HG03565 (cell line): ENCODE results near the gene GDPD5.
A peak's percentile ranks its signal among the peaks of the same experiment; 100 is the strongest.

ENCODE experiments used
- ATAC-seq: cut with Tn5 transposase; IDR thresholded peaks from one replicate; pipeline ENCODE4 v1.9.1; 2021; ENCODE audit warnings: mild to moderate bottlenecking, moderate library complexity; ENCODE audit not compliant: unreplicated experiment

The GDPD5 gene

DNA sequence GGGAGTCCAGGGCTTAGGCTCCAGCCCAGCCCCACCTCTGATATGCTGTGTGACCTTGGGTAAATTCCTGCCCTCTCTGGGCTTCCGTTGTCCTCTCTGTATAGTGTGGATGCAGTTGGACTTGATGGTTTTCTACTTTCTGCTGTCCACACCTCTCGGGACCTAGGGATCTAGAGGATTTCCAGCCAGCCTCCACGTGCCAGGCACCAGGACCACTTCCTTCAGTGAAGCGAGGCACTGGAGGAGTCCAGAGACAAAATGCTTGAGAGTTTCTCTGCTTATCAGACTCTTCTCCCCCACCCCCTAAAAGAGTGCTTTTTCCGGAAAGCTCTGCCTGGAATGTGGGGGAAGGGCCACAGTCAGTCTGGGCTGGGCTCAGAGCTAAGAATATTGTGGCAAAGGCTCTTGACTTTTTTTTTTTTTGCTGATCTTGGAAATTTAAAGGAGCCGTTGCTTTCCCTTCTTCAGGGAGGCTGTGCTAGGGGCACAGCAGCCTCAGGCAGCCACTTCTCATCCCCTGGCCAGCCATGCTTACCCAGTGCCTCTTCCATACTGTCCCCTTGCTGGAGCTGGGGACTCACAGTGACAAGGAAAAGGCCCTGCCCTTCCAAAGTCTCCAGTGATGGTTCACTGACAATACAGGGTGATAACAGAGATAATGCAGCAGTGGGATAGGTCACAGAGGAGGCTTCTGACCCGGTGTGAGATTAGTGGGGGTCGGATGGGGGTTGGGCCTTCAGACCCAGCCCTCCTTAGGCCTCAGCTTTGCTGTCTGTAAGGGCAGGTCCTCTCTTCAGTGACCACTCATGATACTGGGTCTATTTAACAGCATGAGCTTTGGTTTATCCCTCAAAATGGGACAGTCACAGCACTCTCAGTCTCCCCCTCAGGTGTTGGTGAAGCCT is 33.5 kb upstream of the GDPD5 start:
- ATAC-seq, result no peak

DNA sequence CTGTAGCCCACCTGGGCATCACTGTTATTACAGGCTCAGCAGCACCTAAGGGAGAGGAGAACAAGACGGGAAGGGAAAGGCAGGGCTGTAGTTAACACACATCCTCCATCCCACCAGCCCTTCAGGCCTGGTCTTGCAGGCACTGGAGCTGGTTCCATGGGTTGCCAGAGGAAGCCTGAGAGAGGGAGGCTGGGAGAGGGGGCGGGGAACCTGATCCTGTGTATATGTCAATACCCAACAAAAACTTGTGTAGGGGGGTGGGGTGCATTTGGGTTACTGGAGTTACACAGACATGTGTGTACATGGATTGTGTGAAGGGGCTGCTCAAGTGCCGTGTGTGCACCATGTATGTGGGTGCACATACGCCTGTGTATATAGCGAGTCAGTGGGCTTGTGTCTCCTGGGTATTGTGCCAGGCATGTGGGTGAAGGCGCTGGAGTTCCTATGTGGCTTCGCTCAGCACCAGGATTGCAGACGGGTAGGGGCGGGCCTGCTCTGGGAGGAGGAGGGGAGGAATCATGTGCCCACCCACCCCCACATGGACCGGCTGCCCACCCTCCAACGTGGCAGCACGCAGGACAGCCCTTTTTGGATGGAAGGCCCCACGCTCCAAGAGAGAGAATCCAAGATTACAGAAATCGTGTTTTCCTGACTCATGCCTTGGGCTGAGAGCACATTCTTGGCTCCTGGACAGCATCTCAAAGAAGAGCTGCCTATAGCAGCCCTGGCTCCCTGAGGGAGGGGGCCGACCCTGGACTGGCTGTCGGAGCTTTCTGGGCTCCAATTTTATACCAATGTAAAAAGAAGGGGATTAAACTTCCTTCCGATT is 32.1 kb upstream of the GDPD5 start:
- ATAC-seq, result no peak

DNA sequence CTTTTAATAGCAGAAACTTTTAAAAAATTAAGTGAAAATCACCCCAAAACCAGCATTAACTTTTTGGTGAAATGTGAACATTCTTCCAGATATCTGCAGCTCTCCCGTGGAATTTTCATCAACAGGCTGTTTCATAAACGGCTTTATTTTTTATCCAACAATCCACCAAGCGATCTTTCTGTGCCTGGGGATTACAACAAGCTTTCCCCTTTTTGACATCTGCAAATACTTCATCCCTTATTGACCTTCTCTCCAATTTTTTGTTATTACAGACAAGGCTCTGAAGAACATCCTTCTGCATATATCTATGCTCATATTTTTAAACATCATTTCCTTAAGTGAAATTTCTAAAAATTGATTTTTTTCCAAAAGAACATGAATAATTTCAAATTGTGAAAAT is 30.5 kb upstream of the GDPD5 start:
- no peak for ATAC-seq

DNA sequence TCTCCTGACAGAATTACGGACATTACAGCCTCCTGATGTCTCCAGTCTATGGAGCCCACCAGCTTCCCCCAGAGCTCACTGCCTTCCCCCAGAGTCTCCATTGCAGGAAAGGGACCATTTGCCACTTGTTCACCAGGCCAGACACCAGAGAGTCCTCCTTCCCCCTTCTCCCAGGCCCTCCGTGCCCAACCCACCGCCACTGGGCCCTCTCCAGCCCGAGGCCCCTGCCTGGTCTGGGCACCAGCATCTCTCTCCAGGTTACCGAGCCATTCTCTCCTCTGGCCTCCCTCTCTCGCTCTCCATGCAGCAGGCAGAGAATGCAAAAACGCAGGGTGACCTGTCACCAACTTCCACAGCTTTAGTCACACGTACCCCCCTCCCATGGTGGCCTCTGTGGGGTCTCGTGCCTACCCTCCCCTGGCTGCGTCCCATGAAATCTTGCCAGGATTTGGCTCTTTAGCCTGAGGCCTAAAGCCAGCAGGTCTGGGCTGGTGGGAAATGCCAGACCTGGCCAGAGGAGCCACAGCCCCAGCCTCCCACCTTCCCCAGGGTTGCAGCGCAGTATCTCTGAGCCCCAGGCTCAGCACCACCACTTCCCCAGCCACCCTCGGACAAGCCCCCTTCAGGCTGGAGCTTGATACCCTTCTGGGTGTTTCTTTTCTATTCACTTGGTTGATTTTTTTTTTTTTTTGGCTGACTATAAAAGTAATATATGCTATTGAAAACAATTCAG is 29.5 kb upstream of the GDPD5 start:
- no peak for ATAC-seq

DNA sequence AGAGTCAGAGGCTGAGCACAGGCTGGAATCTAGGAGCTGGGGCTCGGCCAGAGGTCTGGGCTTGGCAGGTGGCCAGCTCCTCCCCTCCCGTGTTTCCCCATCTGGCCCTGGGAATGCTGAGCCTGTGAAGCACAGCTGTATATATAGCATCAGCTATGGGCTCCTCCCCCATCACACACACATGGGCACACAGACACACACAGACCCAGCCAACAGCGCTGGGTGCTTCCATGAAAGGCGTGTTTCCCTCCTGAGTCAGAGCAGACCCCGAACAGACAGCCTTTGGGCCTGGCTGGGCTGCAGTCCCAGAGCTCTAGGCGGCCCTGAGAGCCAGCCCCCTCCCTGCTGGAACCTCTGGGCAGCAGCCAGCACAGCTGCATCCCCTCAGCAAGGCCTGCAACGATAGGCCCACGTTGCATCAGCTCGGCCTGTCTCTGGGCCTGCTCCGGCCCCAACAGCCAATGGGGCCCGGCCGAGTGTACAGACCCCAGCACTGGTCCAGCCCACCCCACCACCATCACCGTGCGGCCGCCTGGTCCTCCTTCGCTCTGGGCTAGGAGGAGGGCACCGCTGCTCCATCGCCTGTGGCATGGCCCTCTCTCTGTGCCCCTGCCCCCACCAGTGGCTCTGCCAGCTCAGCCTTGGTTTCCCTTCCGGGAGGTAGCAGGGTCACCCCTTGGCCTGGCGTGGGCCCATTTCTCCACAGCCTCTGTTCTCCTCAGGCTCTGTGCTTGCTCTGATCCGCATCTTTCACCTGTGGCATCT is 28.7 kb upstream of the GDPD5 start:
- no peak for ATAC-seq

DNA sequence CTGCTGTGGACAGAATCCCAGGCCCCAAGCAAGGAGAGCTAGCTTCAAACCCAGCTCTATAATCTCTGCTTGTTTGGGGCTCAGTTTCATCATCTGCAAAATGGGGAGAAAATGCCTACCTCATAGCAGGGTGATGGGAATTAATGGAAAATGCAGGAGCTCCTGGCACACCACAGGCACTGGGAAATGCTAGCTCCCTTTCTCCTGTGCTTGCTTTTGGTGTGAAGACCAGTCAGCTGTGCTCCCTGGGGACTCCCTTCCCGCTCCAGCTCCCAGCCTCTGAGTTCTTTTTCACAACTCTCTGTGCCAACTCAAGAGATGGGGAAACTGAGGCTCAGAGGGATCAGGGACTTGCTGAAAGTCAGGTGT is 28.1 kb upstream of the GDPD5 start:
- no peak for ATAC-seq

DNA sequence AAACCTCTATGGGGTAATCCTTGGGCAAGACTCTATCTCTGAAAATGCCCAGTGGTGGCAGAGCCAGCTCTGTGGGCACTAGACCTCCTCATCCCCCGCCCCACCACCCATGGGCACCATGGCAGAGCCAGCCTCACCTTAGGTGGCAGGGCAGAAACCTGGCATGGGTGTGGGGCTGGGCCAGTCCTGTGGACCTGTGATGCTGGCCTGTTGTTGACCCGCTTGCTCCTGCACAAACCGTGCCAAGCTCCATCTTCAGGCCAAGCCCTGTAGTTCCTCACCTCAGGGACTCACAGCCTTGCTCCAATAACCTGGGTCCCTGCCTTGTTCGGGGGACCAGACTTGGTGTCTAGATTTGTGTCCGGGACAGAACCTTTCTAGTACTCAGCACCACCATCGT is 27.4 kb upstream of the GDPD5 start:
- no peak for ATAC-seq

DNA sequence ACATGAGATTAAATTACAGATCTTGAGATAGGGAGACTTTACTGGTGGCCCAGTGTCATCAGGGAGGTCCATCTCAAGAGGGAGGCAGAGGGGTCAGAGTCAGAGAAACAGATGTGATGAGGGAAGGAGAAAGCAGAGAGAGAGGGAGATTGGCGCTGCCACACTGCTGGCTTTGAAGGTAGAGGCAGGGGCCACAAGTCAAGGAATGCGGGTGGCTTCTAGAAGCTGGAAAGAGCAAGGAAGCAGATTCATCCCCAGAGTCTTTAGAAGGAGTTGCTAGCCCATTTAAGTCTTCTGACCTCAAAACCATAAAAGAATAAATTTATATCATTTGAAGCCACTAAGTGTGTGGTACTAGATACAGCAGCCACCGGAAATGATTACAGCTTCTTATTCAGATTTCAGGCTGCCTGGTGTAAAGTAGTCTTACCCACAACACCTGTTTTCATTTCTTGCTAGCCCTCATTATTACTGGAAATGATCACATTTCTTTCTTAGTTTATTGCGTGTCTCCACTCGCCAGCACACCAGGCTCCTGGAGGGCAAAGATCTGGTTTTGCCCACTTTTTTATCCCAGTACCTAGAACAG is 23.7 kb upstream of the GDPD5 start:
- ATAC-seq, result no peak

DNA sequence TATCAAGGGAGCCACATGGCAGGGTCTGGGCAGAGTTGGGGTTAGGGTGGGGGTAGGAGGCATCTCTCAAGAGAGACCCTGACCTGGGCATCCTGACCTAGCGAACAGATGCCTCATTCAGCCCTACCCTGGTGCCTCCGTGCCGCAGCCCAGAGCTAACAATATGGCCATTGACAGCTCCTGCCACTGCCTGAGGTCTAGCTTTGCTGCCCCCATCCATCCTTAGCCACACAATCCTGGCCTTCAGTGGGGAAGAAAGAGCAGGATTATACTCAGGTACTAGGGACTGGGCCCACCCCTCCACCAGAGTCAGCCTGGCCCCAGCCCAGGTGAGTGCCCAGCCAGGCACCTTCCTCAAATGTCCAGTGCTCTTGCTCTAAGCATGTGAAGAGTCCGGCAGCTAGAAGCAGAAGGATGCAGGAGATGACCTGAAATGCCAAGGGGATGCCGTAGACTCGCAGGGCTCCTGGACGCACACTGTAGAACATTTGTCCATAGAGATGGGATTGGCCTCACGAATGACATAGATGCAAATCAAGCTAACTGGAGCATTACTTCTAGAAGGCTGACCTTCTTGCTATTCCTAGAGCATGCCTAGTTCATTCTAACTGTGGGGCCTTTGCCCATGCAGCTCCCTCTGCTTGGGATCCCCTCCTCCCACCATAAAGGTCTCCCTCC is 23.0 kb upstream of the GDPD5 start:
- no peak for ATAC-seq

DNA sequence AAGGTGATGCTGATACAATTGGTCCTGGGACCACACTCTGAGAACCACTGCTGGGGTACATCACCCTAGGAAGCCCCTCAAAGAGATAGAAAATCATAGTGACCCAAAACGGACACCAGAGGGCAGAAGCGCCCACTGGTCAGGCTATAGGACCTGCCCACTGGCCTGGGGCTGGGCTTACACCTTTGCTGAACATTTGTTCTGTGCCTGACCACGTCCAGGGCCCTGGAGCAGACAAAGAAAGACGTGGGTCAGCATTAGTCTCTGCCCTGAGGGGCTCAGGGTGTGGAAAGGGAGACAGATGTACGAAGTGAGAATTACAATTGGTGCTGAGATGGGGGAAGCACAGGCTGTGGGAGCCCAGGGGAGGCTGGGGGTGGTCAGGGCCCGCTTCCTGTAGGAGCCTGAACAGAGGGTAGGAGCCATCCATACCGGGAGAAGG is 21.9 kb upstream of the GDPD5 start:
- no peak for ATAC-seq

DNA sequence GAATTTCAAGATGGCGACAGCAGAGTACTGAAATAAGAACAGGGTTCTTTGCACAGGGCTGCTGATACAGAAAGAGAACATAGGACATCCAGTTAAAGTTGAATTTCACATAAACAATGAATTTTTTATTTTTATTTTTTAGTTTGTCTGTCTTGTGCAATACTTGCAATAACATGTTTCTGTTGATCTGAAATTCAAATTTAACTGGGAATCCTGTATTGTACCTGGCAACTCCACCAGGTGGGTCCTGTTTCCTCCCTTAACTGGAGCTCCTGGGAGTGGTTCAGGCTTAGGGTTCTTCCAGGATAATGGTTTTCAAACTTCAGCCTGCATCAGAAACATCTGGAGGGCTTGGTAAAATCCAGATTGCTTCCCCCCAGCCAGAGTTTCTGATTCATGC is 21.4 kb upstream of the GDPD5 start:
- ATAC-seq, result no peak

DNA sequence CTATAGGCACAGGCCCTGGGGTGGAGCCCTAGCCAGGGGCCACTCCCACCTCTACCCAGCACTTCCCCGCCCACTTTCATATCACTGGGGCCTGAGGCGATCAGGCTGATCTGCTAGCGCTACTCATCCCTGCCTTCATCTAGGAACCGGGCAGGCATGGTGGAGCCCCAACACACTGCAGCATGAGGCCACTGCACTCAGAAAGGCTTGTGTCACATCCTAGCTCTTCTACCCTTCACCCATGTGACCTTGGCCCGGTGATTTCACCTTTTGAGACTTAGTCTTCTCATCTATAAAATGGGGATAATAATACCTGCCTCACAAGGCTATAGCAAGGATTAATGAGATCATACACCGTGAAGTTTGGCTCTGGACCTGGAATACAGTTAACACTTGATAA is 18.1 kb upstream of the GDPD5 start:
- no peak for ATAC-seq

DNA sequence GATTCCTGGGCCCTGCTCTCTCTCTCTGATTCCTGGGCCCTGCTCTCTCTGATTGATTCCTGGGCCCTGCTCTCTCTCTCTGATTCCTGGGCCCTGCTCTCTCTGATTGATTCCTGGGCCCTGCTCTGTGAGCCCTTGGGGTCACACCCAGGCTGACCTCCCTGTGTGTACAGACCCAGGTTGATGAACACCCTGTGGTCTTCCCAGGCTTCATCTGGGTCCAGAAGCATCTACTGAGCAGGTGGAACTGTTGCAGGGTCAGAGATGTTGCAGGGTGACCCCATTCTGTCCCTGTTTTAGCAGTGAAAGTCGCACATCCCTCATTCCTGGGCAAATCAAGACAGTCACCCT is 16.3 kb upstream of the GDPD5 start:
- no peak for ATAC-seq

DNA sequence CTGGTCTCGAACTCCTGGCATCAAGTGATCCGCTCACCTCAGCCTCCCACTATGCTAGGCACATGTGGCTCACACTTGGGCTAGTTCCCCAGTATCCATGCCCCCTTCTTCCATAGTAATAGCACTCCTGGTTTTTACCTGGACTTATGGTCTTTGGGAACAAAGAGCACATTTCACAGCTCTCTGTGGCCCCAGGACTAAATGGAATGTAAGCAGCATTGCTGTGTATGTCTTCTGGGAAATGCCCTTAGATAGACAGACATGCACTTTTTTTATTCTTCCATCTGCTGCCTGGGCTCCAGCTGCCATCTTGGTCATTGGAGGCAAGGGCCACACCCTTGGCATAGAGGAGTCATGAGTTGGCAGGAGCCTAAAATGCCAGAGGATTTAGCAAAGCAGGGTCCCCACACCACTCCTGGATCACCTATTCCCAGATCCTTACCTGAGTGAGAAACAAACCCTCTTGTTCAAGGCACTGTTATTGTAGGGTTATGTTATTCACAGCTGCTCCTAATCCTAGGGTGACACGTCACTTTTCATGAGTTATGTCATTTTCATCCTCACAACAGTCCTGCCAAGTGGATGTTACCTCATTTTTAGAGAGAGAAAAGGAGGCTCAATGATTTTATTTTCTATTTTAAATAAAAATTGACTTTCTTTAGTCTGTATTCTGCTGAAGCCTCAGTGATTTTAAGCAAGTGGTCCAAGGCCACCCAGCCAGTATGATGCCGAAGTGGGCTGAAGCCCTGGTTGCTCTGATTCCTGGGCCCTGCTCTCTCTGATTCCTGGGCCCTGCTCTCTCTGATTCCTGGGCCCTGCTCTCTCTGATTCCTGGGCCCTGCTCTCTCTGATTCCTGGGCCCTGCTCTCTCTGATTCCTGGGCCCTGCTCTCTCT is 15.7 kb upstream of the GDPD5 start:
- no peak for ATAC-seq

DNA sequence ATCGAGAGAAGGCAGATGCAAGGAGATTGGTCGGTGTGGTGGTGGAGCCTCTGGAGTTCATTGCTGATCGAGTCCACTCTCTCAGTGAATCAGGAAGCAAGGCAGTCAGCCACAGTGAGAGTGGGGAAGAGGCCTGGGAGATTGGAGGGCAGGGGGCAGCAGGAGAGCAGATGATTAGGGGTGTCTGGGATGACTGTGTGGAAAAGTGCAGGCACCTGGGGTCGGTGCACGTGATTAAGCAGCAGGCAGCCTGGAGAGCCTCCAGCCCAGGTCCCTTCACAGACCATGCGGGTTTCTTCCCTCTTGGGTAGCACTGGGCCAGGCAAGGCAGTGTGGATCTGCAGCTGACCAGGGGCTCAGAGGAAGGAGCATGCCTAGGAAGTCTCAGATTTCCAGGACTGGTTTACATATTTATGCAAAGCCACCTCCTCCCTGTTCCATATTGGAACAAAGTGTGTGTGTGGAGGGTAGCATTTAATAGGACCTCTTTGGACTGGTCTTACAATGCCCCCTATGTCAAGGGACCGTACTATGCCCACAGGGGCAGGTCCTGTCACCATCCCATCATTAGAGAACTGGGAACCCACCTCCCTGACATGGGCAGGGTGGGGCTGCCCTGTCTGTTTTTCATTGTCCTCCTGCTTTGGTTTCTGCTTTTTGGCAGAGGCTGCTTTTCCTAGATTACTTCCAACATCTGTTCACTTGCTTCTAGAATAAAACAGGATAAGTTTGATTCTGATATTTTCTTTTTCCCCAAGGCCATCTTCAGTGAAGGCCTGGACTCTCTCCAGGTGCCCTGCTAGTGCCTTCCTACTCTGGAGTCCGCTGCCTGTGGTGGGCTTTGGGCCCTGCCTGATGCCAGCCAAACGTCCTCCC is 14.0 kb upstream of the GDPD5 start:
- ATAC-seq, result no peak

DNA sequence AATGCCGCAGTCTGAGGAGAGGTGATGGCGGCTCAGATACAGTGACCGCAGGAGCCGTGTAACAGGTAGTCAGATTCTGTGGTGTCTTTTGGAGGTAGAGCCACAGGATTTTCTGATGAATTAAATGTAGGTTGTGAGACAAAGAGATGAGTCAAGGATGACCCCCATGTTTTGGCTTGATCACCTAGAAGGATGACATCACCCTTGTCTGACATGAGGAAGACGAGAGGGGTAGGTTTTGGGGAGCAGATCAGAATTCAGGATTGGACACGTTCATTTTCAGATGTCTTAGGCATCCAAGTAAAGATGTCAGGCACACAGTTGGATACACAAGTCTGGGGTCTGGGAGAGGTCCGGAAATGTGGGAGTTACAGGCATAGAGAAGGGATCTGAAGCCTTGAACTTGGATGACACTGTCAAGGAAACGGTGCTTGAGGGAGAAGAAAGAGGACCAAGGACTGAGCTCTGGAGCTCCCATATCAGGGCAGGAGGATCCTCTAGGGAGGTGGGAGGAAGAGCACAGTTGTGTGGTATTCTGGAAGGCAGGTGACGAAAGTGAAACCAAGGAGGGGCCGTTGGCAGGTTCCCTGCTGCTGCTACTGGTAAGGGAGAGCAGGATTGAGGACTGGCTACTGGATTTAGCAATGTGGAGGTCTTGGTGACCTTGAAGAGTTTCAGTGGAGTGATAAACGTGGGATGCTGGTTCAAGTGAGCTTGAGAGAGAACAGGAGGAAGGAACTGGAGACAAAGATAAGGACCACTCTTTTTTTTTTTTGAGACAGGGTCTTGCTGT is 12.6 kb upstream of the GDPD5 start:
- ATAC-seq, result no peak

DNA sequence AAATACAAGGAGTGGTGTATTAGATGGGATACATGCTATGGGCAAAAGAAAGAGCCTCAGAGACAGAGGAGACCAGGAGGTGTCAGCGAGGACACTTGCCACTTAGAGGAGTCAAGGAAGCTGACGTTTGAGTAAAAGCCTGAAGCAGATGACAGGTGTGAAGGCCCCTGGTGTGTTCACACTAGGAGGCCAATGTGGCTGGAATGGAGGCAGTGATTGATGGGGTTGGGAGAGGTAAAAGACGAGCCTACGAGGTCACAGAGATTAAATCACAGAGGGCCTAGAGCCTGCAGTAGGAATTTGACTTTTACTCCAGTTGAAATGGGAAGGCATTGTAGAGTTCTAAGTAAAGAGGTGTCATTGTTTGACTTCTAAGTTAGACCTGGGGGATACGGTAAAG is 12.0 kb upstream of the GDPD5 start:
- peak; percentile 7 for ATAC-seq
